Stimulated activated CD8-positive, alpha-beta memory T cell treated with anti-CD3 and anti-CD28 coated beads, Interleukin-15, amount 100 ng/mL, for 48 hours (primary cell): ENCODE measurements around the gene ZNF74.
"Not testable (repeated sequence)": the region's sequence is repeated elsewhere in the genome, so short reads cannot be mapped to it uniquely, and the experiment has no call there.

Experiments
- DNase-seq, 2 donors: peaks; one replicate each; pipeline ENCODE4 v3.0.0-alpha.2; 2020; ENCODE audit warnings: low read depth in 2 of 2

The ZNF74 gene

GRCh38 chr22:20393705-20394476 lies at the start of gene ZNF74:
Gene ZNF74 (plus strand): TSS chr22:20394151. CDS start chr22:20394629, 478 bp downstream.
- peak; percentile 74 to 75 for DNase-seq

- not testable (repeated sequence) for DNase-seq
Measured at GRCh38 chr22:20346553-20346952, 47.4 kb upstream of the ZNF74 start.

GRCh38 chr22:20352536-20352935 lies 41.4 kb upstream of the ZNF74 start:
- DNase-seq = peak; percentile 7 to 25

GRCh38 chr22:20354238-20354975 lies 39.5 kb upstream of the ZNF74 start:
- no peak for DNase-seq

- not testable (repeated sequence) for DNase-seq
Measured at GRCh38 chr22:20355939-20356636, 37.9 kb upstream of the ZNF74 start.

- DNase-seq = not testable (repeated sequence)
Measured at GRCh38 chr22:20356906-20357305, 37.0 kb upstream of the ZNF74 start.

- not testable (repeated sequence) for DNase-seq
Measured at GRCh38 chr22:20357967-20358366, 36.0 kb upstream of the ZNF74 start.

- DNase-seq = not testable (repeated sequence)
Measured at GRCh38 chr22:20358503-20359239, 35.3 kb upstream of the ZNF74 start.

- not testable (repeated sequence) for DNase-seq
Measured at GRCh38 chr22:20360261-20360660, 33.7 kb upstream of the ZNF74 start.

GRCh38 chr22:20360866-20361751 lies 32.8 kb upstream of the ZNF74 start:
- not testable (repeated sequence) for DNase-seq

GRCh38 chr22:20361752-20362229 lies 32.2 kb upstream of the ZNF74 start:
- DNase-seq = not testable (repeated sequence)

- not testable (repeated sequence) for DNase-seq
Measured at GRCh38 chr22:20362403-20362802, 31.5 kb upstream of the ZNF74 start.

- DNase-seq = not testable (repeated sequence)
Measured at GRCh38 chr22:20364335-20365260, 29.4 kb upstream of the ZNF74 start.

- DNase-seq = not testable (repeated sequence)
Measured at GRCh38 chr22:20366841-20367240, 27.1 kb upstream of the ZNF74 start.

GRCh38 chr22:20368875-20369274 lies 25.1 kb upstream of the ZNF74 start:
- DNase-seq = not testable (repeated sequence)

- DNase-seq = not testable (repeated sequence)
Measured at GRCh38 chr22:20371687-20372086, 22.3 kb upstream of the ZNF74 start.

- DNase-seq = not testable (repeated sequence)
Measured at GRCh38 chr22:20372406-20372854, 21.5 kb upstream of the ZNF74 start.

GRCh38 chr22:20373195-20373706 lies 20.7 kb upstream of the ZNF74 start:
- not testable (repeated sequence) for DNase-seq

GRCh38 chr22:20374130-20374529 lies 19.8 kb upstream of the ZNF74 start:
- not testable (repeated sequence) for DNase-seq
